Heart left ventricle (tissue), 16 donors: ENCODE data around the gene GRIA2. TPM values are rescaled to one million over a fixed set of nuclear protein-coding genes. Genes with fewer than 3 reads are reported as not detected.
"Not testable (repeated sequence)": the region's sequence is repeated elsewhere in the genome, so short reads cannot be mapped to it uniquely, and the experiment has no call there.

ENCODE experiments used
- ATAC-seq, 4 donors: fragments of 200-7000 bp; cut with Tn5 transposase; one replicate each; pipeline ENCODE4 v1.9.1; 2020 to 2022; ENCODE audit warnings: moderate library complexity in 4 of 4, mild to moderate bottlenecking in 3 of 4, moderate number of reproducible peaks in 1 of 4
- DNase-seq, 5 donors: peaks; one replicate each; pipeline ENCODE4 v3.0.0-alpha.2; 2020
- H3K27ac ChIP-seq, 12 donors: fragments of 200-600 bp; sonication (generic) in 4 of 12; one replicate each; pipeline versions ENCODE4 v1.5.0 to v1.8.0; 2016 to 2022; ENCODE audit warnings: mild to moderate bottlenecking in 2 of 12
- H3K27me3 ChIP-seq, 9 donors: fragments of 200-600 bp; sonication (generic) in 2 of 9; one replicate each; pipeline versions ENCODE4 v1.5.1 to v1.8.0; 2016 to 2022; ENCODE audit warnings: mild to moderate bottlenecking in 3 of 9
- H3K36me3 ChIP-seq, 9 donors: fragments of 200-600 bp; sonication (generic) in 2 of 9; one replicate each; pipeline versions ENCODE4 v1.5.0 to v1.8.0; 2018 to 2022; ENCODE audit warnings: mild to moderate bottlenecking in 2 of 9
- H3K4me1 ChIP-seq, 12 donors: fragments of 200-600 bp; sonication (generic) in 4 of 12; one replicate each; pipeline versions ENCODE4 v1.5.0 to v1.8.0; 2016 to 2022; ENCODE audit warnings: mild to moderate bottlenecking in 3 of 12
- H3K4me3 ChIP-seq, 12 donors: fragments of 200-600 bp; sonication (generic) in 4 of 12; one replicate each; pipeline versions ENCODE4 v1.5.0 to v1.8.0; 2017 to 2022; ENCODE audit warnings: mild to moderate bottlenecking in 9 of 12, moderate library complexity in 4 of 12
- H3K9me3 ChIP-seq, 12 donors: fragments of 200-600 bp; sonication (generic) in 4 of 12; one replicate each; pipeline versions ENCODE4 v1.5.0 to v1.8.0; 2016 to 2022; ENCODE audit warnings: mild to moderate bottlenecking in 1 of 12
- POLR2A ChIP-seq, 2 donors: fragments of 450-650 bp; IDR thresholded peaks; one replicate each; pipeline ENCODE4 v1.6.1; 2017; ENCODE audit warnings: antibody characterized with exemption in 2 of 2, mild to moderate bottlenecking in 2 of 2, moderate library complexity in 2 of 2
- WGBS, 4 donors: extraction: QIAGEN DNeasy Blood & Tissue Kit in 2 of 4; methylation state at CpG; one replicate each; pipeline versions ENCODE4 v1.1.5 to v1.1.7; 2013 to 2018; 5-methylcytosine and 5-hydroxymethylcytosine counted together
- intact Hi-C, 10 donors: fragments of 100-400 bp; cut with DNase I; formaldehyde crosslinking; loops; one replicate each; pipeline versions ENCODE4 v1.11.1 to v1.14.2; 2022
- polyA plus RNA-seq, 2 donors: library from polyadenylated mRNA; stranded (reverse); fragments of 200-250 nt; gene quantifications; one replicate each; pipeline ENCODE4 v1.2.3, GENCODE V29; 2013
- total RNA-seq, 9 donors: library from RNA; depleted of rRNA in 2 of 9; stranded (reverse); fragments of >200 nt in 2 of 9; fragmentation: NEBNext Ultra II Directional in 3 of 9; extraction: Animal tissue kit (Norgen Biotek cat#: 25700) in 3 of 9; gene quantifications; one replicate each; pipeline versions ENCODE4 v1.1.0 to v1.2.4, GENCODE V29; 2016 to 2023
- TF ChIP-seq, protein P1 (sequence below), 12 donors: fragments of 200-600 bp; sonication (generic) in 4 of 12; IDR thresholded peaks; one replicate each; pipeline versions ENCODE4 v1.5.0 to v1.8.0; 2018 to 2022; ENCODE audit warnings: antibody characterized with exemption in 12 of 12, mild to moderate bottlenecking in 5 of 12
- donor health status: ischemic (EF 13 %, LVEDD 7.1; RV severe dilation, severe dysfunction).
- donor health status: healthy with polysubstance abuse.
- donor health status: DM: no; HTN: yes; CAD: no.
- donor health status: DM: no; HTN: no; CAD: no.
- donor health status: ischemic (EF 25% LVEDD 6.9; RV normal size, moderate dysfunction).
- donor health status: ischemic (EF 25% LVEDD 5.7; RV mildly dilated, moderate dysfunction).
- donor health status: healthy.
- donor health status: DM: yes; HTN: yes; CAD: no.
- donor health status: ischemic (EF 35%, LVEDD 5.7; RV mildly dilated, moderate dysfunction).
- donor health status: nonischemic (EF 11% LVEDD 7.7; RV severe dilation, severe dysfunction).
- donor health status: DM: yes; HTN: yes; CAD: no.
- donor health status: PGD.
- donor health status: ischemic (EF 29% LVEDD 5.4; RV normal size, mild dysfunction).
- donor health status: nonischemic (EF 23%, LVEDD 6.1; RV moderate dilation, normal function).

Gene GRIA2
- total and polyA plus RNA-seq, 11 donors = 0.17 to 0.36 TPM; not detected in 9

GRCh38 chr4:157246964-157247363, 26.4 kb downstream of the GRIA2 start:
- TF ChIP-seq, protein P1, sequence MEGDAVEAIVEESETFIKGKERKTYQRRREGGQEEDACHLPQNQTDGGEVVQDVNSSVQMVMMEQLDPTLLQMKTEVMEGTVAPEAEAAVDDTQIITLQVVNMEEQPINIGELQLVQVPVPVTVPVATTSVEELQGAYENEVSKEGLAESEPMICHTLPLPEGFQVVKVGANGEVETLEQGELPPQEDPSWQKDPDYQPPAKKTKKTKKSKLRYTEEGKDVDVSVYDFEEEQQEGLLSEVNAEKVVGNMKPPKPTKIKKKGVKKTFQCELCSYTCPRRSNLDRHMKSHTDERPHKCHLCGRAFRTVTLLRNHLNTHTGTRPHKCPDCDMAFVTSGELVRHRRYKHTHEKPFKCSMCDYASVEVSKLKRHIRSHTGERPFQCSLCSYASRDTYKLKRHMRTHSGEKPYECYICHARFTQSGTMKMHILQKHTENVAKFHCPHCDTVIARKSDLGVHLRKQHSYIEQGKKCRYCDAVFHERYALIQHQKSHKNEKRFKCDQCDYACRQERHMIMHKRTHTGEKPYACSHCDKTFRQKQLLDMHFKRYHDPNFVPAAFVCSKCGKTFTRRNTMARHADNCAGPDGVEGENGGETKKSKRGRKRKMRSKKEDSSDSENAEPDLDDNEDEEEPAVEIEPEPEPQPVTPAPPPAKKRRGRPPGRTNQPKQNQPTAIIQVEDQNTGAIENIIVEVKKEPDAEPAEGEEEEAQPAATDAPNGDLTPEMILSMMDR (IDR thresholded peaks at IDR 0.05) = no peak
- no peak for TF ChIP-seq POLR2A (IDR thresholded peaks at IDR 0.05)
- DNase-seq (no peak), ATAC-seq (no peak)
- Histone ChIP-seq H3K9me3 (no peaks in the 10 kb centered on the region), H3K4me3 (no peak overlapping the region), H3K27ac (no peak overlapping the region), H3K27me3 (no peaks in the 10 kb centered on the region), H3K36me3 (no peaks in the 10 kb centered on the region), H3K4me1 (no peaks in the 10 kb centered on the region)
- intact Hi-C loops = no loop called here

DNA sequence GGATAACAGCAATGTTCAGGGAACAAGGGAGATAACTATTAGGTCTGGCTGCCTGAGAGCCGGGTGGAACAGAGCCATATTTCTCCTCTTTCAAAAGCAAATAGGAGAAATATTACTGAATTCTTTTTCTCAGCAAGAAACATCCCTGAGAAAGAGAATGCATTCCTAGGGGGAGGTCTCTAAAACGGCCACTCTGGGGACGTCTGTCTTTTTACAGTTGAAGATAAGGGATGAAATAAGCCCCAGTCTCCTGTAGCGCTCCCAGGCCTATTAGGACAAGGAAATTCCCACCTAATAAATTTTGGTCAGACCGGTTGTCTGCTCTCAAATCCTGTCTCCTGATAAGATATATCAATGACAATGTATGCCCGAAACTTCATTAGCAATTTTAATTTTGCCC, 37.6 kb downstream of the GRIA2 start:
- DNase-seq, H3K4me1 ChIP-seq, H3K4me3 ChIP-seq, intact Hi-C loops, H3K27me3 ChIP-seq, H3K36me3 ChIP-seq, H3K27ac ChIP-seq, ATAC-seq: not testable (repeated sequence)
- 78 to 84% (median 81%) methylated on average over 6 of the region's 6 CpGs for WGBS, 4 donors
- peaks cover 0 to 23% (median 13%) of the 10 kb centered on the region in 12 donors for H3K9me3 ChIP-seq

- intact Hi-C loops = no loop called here
- no peak overlapping the region for H3K27ac ChIP-seq
Observed at GRCh38 chr4:157265281-157265680, 44.8 kb downstream of the GRIA2 start.

GRCh38 chr4:157270108-157270507, 49.6 kb downstream of the GRIA2 start:
- ATAC-seq (no peak), DNase-seq (no peak)
- Histone ChIP-seq H3K4me3 (no peak overlapping the region), H3K27me3 (no peaks in the 10 kb centered on the region), H3K9me3 (peaks cover 0 to 19% (median 0%) of the 10 kb centered on the region in 12 donors), H3K36me3 (no peaks in the 10 kb centered on the region), H3K27ac (no peak overlapping the region), H3K4me1 (no peaks in the 10 kb centered on the region)
- TF ChIP-seq, protein P1 (IDR thresholded peaks at IDR 0.05) = no peak
- 77 to 87% (median 80%) methylated on average over 2 of the region's 2 CpGs for WGBS, 4 donors
- intact Hi-C loops = no loop called here

More at GRCh38 chr4:157265281-157265680, 44.8 kb downstream of the GRIA2 start:
- Histone ChIP-seq H3K36me3 (no peaks in the 10 kb centered on the region), H3K4me3 (no peak overlapping the region), H3K4me1 (no peaks in the 10 kb centered on the region), H3K9me3 (peaks cover 0 to 2% (median 0%) of the 10 kb centered on the region in 12 donors), H3K27me3 (no peaks in the 10 kb centered on the region)
- WGBS, 4 donors = 39 to 63% (median 58%) methylated on average over 2 of the region's 2 CpGs
- no peak for ATAC-seq
- TF ChIP-seq POLR2A (IDR thresholded peaks at IDR 0.05) = no peak
- TF ChIP-seq, protein P1 (IDR thresholded peaks at IDR 0.05) = no peak
- DNase-seq = no peak

GRCh38 chr4:157270552-157270951, 50.0 kb downstream of the GRIA2 start:
- WGBS, 4 donors = 78 to 86% (median 82%) methylated on average over 5 of the region's 5 CpGs

More at GRCh38 chr4:157270552-157270951, 50.0 kb downstream of the GRIA2 start:
- ATAC-seq (no peak), DNase-seq (no peak)
- H3K27me3 ChIP-seq = no peaks in the 10 kb centered on the region
- peaks cover 0 to 21% (median 0%) of the 10 kb centered on the region in 12 donors for H3K9me3 ChIP-seq
- no peaks in the 10 kb centered on the region for H3K36me3 ChIP-seq
- intact Hi-C loops = no loop called here
- no peaks in the 10 kb centered on the region for H3K4me1 ChIP-seq
- no peak overlapping the region for H3K4me3 ChIP-seq
- no peak overlapping the region for H3K27ac ChIP-seq
- TF ChIP-seq, protein P1 (IDR thresholded peaks at IDR 0.05) = no peak
- TF ChIP-seq POLR2A (IDR thresholded peaks at IDR 0.05) = no peak
